ENCODE results near the gene DOCK10.

The DOCK10 gene

GRCh38 chr2:225009768-225010167 is 32.5 kb downstream of the DOCK10 start:
- DNase-seq: no peak

- peak; percentile 12 for DNase-seq
Observed at GRCh38 chr2:225008935-225009334, 33.3 kb downstream of the DOCK10 start.

GRCh38 chr2:225008179-225008856 is 34.0 kb downstream of the DOCK10 start:
- DNase-seq: no peak

GRCh38 chr2:225006730-225007129 is 35.5 kb downstream of the DOCK10 start:
- no peak for DNase-seq

- DNase-seq: no peak
Observed at GRCh38 chr2:225004597-225004996, 37.7 kb downstream of the DOCK10 start.

- DNase-seq: peak; percentile 21
Observed at GRCh38 chr2:225002656-225003045, 39.6 kb downstream of the DOCK10 start.

GRCh38 chr2:225002039-225002655 is 40.1 kb downstream of the DOCK10 start:
- peak; percentile 47 for DNase-seq

- no peak for DNase-seq
Observed at GRCh38 chr2:224999754-225000153, 42.5 kb downstream of the DOCK10 start.

- no peak for DNase-seq
Observed at GRCh38 chr2:224999321-224999720, 42.9 kb downstream of the DOCK10 start.

GRCh38 chr2:224997802-224998201 is 44.5 kb downstream of the DOCK10 start:
- no peak for DNase-seq

GRCh38 chr2:224995419-224995818 is 46.8 kb downstream of the DOCK10 start:
- DNase-seq: no peak

GRCh38 chr2:224994242-224994823 is 47.9 kb downstream of the DOCK10 start:
- DNase-seq: no peak

GRCh38 chr2:224990710-224991109 is 51.6 kb downstream of the DOCK10 start:
- no peak for DNase-seq

- no peak for DNase-seq
Observed at GRCh38 chr2:224987733-224988132, 54.5 kb downstream of the DOCK10 start.

- no peak for DNase-seq
Observed at GRCh38 chr2:224986477-224986876, 55.8 kb downstream of the DOCK10 start.

- DNase-seq: peak; percentile 3
Observed at GRCh38 chr2:224984637-224985036, 57.6 kb downstream of the DOCK10 start.

- DNase-seq: peak; percentile 63
Observed at GRCh38 chr2:224983712-224984554, 58.3 kb downstream of the DOCK10 start.

GRCh38 chr2:224982910-224983711 is 59.2 kb downstream of the DOCK10 start:
- peak; percentile 32 for DNase-seq

GRCh38 chr2:224982226-224982625 is 60.0 kb downstream of the DOCK10 start:
- peak; percentile 40 for DNase-seq

GRCh38 chr2:224976629-224977525 is 65.4 kb downstream of the DOCK10 start:
- DNase-seq: no peak

GRCh38 chr2:224975761-224976160 is 66.5 kb downstream of the DOCK10 start:
- DNase-seq: no peak

All from NCI-H146 (cell line).